Measurements from ENCODE around the gene SPHK2.
"Not testable (repeated sequence)": the region's sequence is repeated elsewhere in the genome, so short reads cannot be mapped to it uniquely, and the experiment has no call there.

Gene SPHK2

DNA sequence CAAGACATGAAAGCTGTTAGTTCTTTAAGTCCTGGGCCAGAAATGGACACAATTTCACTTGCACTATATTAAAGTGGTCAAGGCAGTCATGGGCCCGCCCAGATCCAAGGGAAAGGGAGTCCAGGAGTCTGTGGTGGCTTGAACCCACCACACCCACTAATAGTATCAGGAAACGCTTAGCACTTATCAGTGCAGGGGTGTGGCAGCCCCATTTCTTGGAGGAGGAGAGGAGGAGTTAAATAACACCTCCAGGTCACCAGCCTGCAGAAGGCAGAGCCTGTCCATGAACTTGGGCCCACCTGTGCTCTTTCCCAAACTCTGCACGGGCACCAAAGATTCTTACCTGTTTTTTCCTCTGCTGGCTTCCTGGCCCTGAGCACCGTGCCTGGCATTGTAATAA is 58.9 kb downstream of the SPHK2 start:
- no peak for DNase-seq (ENCODE audit: low read depth in 1 of 2, low spot score in 1 of 2)
- no peak for TF ChIP-seq JUND (IDR thresholded peaks at IDR 0.05; ENCODE audit: low read depth)
- in situ Hi-C loops (cut with HindIII; ENCODE audit: low pct_unique_long_range_greater_than_20kb, low sequenced_read_pairs) = no loop called here

DNA sequence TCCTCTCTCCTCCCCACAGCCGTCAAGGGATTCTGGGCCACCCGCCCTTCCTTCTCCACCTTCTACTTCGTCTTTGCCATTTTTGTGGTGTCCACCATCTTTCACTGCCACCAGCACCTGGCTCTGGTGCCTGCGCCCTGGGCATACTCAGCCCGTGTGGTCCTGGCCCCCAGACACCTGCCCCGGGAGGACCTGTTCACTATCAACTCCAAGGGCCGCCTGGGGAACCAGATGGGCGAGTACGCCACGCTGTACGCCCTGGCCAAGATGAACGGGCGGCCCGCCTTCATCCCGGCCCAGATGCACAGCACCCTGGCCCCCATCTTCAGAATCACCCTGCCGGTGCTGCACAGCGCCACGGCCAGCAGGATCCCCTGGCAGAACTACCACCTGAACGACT is 60.7 kb downstream of the SPHK2 start:
- in situ Hi-C loops (cut with HindIII; ENCODE audit: low pct_unique_long_range_greater_than_20kb, low sequenced_read_pairs); DNase-seq (ENCODE audit: low read depth in 1 of 2, low spot score in 1 of 2): not testable (repeated sequence)

All from T47D (cell line).